DND-41 (cell line): ENCODE measurements around the gene PRKCB.

ENCODE experiments used
- ATAC-seq: fragments of 200-7000 bp; cut with Tn5 transposase; 3 replicates; pipeline ENCODE4 v1.9.1; 2021; ENCODE audit warnings: low read depth; ENCODE audit not compliant: insufficient read depth
- DNase-seq: peaks from one replicate; pipeline ENCODE4 v3.0.0-alpha.2; 2020
- H2AFZ ChIP-seq: 2 replicates; pipeline ENCODE4 v1.6.0; 2012; ENCODE audit warnings: low read depth, low read length
- H3K27ac ChIP-seq: 2 replicates; pipeline ENCODE4 v1.5.1; 2012; ENCODE audit warnings: low read length, inconsistent platforms
- H3K27me3 ChIP-seq: fragments of 200-600 bp; sonication (generic); 2 replicates; pipeline ENCODE4 v1.6.0; 2012; ENCODE audit warnings: low read length, mild to moderate bottlenecking, inconsistent platforms; ENCODE audit not compliant: insufficient read depth, poor library complexity
- H3K36me3 ChIP-seq: 2 replicates; pipeline ENCODE4 v1.5.1; 2012; ENCODE audit warnings: low read length, inconsistent platforms; ENCODE audit not compliant: insufficient read depth
- H3K4me1 ChIP-seq: 2 replicates; pipeline ENCODE4 v1.5.1; 2012; ENCODE audit warnings: mild to moderate bottlenecking, low read length; ENCODE audit not compliant: insufficient read depth
- H3K4me2 ChIP-seq: 2 replicates; pipeline ENCODE4 v1.6.0; 2012; ENCODE audit warnings: mild to moderate bottlenecking, moderate library complexity, low read length, inconsistent platforms; ENCODE audit not compliant: insufficient read depth
- H3K4me3 ChIP-seq, 2 experiments: fragments of 200-600 bp in 1 of 2; shearing (Covaris generic) in 1 of 2; 2 replicates each; pipeline ENCODE4 v1.5.1; 2012 to 2016; ENCODE audit warnings: inconsistent platforms in 2 of 2, low read length in 2 of 2, mild to moderate bottlenecking in 2 of 2, low read depth in 1 of 2, moderate library complexity in 1 of 2
- H3K79me2 ChIP-seq: 2 replicates; pipeline ENCODE4 v1.6.0; 2012; ENCODE audit warnings: low read length, inconsistent platforms; ENCODE audit not compliant: insufficient read depth
- H3K9ac ChIP-seq: 2 replicates; pipeline ENCODE4 v1.6.0; 2012; ENCODE audit warnings: low read depth, mild to moderate bottlenecking, inconsistent platforms, low read length, moderate library complexity
- H3K9me3 ChIP-seq: 2 replicates; pipeline ENCODE4 v1.5.1; 2012; ENCODE audit warnings: low read length, moderate library complexity, mild to moderate bottlenecking, inconsistent platforms; ENCODE audit not compliant: insufficient read depth, severe bottlenecking
- H4K20me1 ChIP-seq: 2 replicates; pipeline ENCODE4 v1.6.0; 2012; ENCODE audit warnings: low read length; ENCODE audit not compliant: insufficient read depth
- EZH2 ChIP-seq: IDR thresholded peaks from 3 replicates; pipeline ENCODE4 v1.6.1; 2012; ENCODE audit warnings: borderline replicate concordance, low read depth, mild to moderate bottlenecking, moderate library complexity, low read length, inconsistent platforms; ENCODE audit not compliant: severe bottlenecking
- TF ChIP-seq, protein P1 (sequence below): IDR thresholded peaks from 2 replicates; pipeline ENCODE4 v1.5.1; 2012; ENCODE audit warnings: borderline replicate concordance, low read length, moderate library complexity, mild to moderate bottlenecking; ENCODE audit not compliant: poor library complexity, severe bottlenecking; ENCODE audit errors: extremely low read depth

Gene PRKCB

GRCh38 chr16:24129412-24129918 lies 293.7 kb downstream of the PRKCB start:
- Histone ChIP-seq H3K4me3 (no peak overlapping the region), H3K79me2 (no peaks in the 10 kb centered on the region), H3K9me3 (no peaks in the 10 kb centered on the region), H3K4me1 (no peaks in the 10 kb centered on the region), H2AFZ (no peak overlapping the region), H3K36me3 (peaks cover 29% of the 10 kb centered on the region), H3K27me3 (no peaks in the 10 kb centered on the region), H3K4me2 (no peak overlapping the region), H3K27ac (no peak overlapping the region), H4K20me1 (no peaks in the 10 kb centered on the region), H3K9ac (no peak overlapping the region)
- TF ChIP-seq EZH2: no peak
- TF ChIP-seq, protein P1, sequence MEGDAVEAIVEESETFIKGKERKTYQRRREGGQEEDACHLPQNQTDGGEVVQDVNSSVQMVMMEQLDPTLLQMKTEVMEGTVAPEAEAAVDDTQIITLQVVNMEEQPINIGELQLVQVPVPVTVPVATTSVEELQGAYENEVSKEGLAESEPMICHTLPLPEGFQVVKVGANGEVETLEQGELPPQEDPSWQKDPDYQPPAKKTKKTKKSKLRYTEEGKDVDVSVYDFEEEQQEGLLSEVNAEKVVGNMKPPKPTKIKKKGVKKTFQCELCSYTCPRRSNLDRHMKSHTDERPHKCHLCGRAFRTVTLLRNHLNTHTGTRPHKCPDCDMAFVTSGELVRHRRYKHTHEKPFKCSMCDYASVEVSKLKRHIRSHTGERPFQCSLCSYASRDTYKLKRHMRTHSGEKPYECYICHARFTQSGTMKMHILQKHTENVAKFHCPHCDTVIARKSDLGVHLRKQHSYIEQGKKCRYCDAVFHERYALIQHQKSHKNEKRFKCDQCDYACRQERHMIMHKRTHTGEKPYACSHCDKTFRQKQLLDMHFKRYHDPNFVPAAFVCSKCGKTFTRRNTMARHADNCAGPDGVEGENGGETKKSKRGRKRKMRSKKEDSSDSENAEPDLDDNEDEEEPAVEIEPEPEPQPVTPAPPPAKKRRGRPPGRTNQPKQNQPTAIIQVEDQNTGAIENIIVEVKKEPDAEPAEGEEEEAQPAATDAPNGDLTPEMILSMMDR: no peak
- ATAC-seq: no peak
- DNase-seq: no peak

DNA sequence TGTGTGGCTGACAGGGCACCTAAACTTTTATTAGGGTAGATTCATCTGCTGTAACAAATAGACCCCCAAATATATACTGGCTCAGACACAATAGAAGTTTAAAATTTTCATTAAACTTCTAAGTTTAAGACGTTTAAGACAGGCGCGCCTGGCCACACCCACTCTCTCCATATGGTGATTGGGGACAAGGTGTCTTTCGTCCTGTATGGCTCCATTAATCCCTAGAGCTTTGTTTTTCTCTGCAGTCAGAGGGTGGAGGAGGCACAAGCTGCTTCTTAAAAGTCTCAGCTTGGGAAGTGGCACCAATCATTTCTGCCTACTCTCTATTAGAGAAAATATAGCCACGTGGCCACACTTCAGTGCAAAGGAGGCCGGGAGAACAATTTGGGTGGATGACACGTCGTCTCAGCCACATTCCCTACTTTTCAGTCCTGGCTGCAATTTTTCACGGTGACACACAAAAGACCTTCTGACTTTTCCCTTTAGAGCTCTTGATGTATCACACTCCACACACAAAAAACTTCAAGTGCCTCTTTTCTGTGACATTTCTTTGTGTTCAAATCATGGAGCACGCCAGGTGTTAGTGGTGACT lies 294.8 kb downstream of the PRKCB start:
- Histone ChIP-seq H4K20me1 (no peaks in the 10 kb centered on the region), H3K27ac (no peak overlapping the region), H3K9ac (no peak overlapping the region), H3K9me3 (no peaks in the 10 kb centered on the region), H3K4me3 (no peak overlapping the region), H3K4me1 (no peaks in the 10 kb centered on the region), H3K4me2 (no peak overlapping the region), H3K36me3 (peaks cover 18% of the 10 kb centered on the region), H2AFZ (no peak overlapping the region), H3K27me3 (no peaks in the 10 kb centered on the region), H3K79me2 (no peaks in the 10 kb centered on the region)
- ATAC-seq: no peak
- no peak for DNase-seq
- no peak for TF ChIP-seq EZH2
- TF ChIP-seq, protein P1: no peak

- Histone ChIP-seq H3K36me3 (peaks cover 18% of the 10 kb centered on the region; the same call in 1 of the 2 replicates), H3K4me2 (no peak overlapping the region), H3K9ac (no peak overlapping the region), H2AFZ (no peak overlapping the region), H3K9me3 (no peaks in the 10 kb centered on the region), H4K20me1 (no peaks in the 10 kb centered on the region), H3K4me3 (no peak overlapping the region), H3K79me2 (no peaks in the 10 kb centered on the region), H3K27ac (no peak overlapping the region), H3K4me1 (no peaks in the 10 kb centered on the region), H3K27me3 (no peaks in the 10 kb centered on the region)
- ATAC-seq (no peak), DNase-seq (no peak)
- TF ChIP-seq EZH2: no peak
- TF ChIP-seq, protein P1: no peak
Measured at GRCh38 chr16:24131294-24131693, 295.5 kb downstream of the PRKCB start.
